ELF-1 (cell line): ENCODE measurements around the gene OR4K2.
"Not testable (repeated sequence)": the region's sequence is repeated elsewhere in the genome, so short reads cannot be mapped to it uniquely, and the experiment has no call there.

Experiments used
- DNase-seq: peaks from one replicate; pipeline ENCODE4 v3.0.0-alpha.2; 2016; ENCODE audit warnings: low read depth, low spot score

The OR4K2 gene, protein sequence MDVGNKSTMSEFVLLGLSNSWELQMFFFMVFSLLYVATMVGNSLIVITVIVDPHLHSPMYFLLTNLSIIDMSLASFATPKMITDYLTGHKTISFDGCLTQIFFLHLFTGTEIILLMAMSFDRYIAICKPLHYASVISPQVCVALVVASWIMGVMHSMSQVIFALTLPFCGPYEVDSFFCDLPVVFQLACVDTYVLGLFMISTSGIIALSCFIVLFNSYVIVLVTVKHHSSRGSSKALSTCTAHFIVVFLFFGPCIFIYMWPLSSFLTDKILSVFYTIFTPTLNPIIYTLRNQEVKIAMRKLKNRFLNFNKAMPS

GRCh38 chr14:19874842-19875241 lies at the start of gene OR4K2:
Gene OR4K2 (plus strand): TSS chr14:19875142. CDS start chr14:19876268, 1,126 bp downstream.
- no peak for DNase-seq

- not testable (repeated sequence) for DNase-seq
Observed at GRCh38 chr14:19827626-19828244, 47.2 kb upstream of the OR4K2 start.

DNA sequence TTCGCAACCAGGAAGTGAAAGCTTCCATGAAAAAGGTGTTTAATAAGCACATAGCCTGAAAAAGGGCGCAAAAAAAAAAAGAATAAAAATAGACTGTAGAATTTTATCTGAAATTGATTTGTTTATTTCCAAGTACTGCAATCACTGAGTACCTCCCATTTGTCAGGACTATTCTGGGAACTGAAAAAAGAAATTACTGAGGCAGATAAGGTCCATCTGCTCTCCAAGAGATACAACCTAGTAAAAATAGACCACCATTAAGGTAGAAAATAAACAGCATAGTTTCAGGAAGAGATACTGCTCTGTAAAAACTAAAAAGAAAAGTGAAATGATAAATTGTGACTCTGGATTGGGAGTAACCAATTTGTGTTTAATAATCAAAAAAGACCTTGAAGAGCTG lies 46.6 kb upstream of the OR4K2 start:
- no peak for DNase-seq

DNA sequence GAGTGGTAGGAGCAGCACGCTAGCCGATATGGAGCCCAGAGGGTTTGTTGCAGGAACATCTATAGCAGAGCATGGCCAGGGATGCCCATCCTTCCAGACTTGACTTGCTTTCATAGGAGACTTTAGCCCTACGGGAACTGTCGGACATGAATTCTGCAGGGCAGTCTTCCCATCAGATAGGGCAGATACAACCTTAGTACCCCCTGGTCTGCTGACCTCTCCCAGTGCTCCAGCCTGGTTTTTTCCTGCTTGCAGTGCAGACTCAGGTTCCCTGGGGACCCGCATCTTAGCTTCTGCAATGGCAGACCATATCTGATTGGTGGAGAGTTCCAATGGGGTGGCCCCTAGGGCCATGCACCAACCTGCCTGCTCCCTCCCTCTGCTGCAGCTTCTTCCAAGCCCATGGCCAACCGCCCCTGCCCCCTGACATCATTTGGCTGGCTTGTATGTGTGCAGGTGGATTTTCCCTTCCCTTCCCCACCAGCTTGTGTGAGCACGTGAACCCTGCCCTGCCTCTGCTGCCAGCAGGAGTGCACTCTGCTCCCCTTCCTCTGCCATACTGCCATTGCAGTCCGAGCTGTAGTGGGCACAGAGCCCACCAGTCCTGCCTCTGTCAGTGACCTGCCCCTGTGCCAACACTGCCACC lies 40.6 kb upstream of the OR4K2 start:
- not testable (repeated sequence) for DNase-seq

DNA sequence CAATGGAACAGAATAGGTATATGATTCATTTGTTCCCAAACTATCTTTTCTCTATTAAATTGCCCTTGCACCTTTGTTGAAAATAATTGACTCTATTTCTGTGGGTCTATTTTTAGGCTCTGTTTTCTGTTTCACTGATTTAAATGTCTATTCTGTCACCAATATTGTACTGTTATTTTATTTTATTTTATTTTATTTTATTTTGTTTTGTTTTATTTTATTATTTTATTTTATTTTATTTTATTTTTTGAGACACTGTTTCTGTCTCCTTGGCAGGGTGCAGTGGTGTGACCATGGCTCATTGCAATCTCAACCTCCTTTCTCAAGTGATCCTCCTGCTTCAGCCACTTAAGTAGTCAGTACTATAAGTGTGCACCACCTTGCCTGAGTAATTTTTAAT lies 36.5 kb upstream of the OR4K2 start:
- DNase-seq = no peak

- DNase-seq = no peak
Observed at GRCh38 chr14:19851365-19851764, 23.6 kb upstream of the OR4K2 start.

- DNase-seq = not testable (repeated sequence)
Observed at GRCh38 chr14:19866061-19866669, 8.8 kb upstream of the OR4K2 start.

- DNase-seq = no peak
Observed at GRCh38 chr14:19873178-19873577, 1.8 kb upstream of the OR4K2 start.

DNA sequence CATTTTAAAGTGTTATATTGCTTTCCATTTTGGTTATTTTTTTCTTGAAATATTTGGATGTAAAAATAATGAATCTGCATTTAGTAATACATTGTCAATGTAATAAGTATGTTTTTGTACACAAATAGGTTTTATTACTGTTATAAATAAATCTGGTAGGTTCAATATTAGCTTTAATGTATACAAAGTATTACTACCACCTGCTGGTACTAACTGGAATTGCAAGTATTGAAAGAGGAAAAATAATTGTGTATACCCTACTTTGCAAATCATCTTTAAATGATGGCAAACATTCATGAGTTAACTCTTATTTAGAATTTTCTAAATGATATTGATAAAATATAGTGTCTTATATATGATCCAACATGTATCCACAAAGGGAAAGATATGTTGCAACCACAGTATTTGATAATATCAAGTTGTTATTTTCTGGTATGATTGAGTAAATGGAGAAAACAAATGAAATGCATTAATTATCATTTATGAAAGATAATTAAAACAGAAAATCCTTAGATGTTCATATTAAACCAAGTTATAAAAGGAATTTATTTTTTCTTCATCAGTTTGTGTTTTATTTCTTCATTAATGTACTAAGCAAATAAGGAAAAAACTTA lies 3.2 kb downstream of the OR4K2 start:
- DNase-seq = no peak

DNA sequence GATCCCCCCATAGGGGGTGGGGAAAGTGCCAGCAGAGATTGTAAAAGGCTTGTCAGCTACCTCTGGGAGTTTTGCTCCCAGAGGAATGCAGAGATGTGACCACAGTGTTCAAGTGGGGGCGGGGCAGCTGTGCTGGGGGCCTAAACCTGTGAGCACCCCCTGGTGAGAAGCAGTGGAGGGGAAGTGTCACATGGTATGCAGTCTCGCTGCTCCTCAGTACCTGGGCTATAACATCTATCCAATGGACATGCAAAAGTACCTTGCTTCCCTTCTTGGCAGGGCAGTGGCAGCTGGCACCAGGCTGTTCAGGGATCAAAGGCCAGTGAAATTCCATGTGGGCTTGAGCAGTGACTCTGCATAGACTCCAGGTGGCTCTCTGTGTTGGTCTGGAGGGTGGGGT lies 20.3 kb downstream of the OR4K2 start:
- no peak for DNase-seq

- DNase-seq = no peak
Observed at GRCh38 chr14:19900999-19901398, 26.1 kb downstream of the OR4K2 start.

DNA sequence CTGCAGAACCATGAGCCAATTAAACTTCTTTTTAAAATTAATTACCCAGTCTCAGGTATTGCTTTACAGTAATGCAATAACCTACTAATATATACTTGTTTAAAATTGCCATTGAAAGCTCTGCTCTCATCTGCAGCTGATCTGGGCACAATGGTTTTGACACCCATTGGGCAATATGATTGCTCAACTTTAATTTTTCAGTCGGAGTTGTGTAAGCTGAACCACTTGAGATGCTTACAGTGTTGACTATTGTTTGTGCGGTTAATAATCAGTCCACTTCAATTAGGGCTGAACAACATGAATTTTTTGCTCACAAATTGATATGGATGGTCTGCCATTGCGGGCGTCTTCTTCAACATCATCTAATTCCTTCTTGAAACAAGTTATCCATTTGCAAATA lies 27.5 kb downstream of the OR4K2 start:
- no peak for DNase-seq

- DNase-seq = no peak
Observed at GRCh38 chr14:19906665-19907064, 31.7 kb downstream of the OR4K2 start.

DNA sequence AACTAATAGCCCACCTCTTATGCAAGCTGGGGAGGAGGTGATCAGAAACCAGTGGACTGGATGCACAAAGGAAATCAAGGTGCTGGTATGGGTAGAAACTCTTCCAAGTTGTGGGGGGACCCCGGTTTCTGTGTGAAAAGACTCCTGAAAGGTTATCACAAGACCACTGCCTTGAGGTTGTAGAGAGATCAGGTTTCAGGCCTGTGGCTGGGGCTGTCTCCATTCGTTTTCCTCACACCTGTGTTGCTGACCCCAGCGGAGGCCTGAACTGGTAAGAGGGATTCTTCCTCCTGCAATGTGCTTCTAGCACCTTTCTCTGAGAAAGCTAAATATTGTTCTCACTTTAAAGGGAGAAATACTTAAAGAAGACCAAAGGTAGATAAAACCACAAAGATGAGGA lies 36.2 kb downstream of the OR4K2 start:
- no peak for DNase-seq

DNA sequence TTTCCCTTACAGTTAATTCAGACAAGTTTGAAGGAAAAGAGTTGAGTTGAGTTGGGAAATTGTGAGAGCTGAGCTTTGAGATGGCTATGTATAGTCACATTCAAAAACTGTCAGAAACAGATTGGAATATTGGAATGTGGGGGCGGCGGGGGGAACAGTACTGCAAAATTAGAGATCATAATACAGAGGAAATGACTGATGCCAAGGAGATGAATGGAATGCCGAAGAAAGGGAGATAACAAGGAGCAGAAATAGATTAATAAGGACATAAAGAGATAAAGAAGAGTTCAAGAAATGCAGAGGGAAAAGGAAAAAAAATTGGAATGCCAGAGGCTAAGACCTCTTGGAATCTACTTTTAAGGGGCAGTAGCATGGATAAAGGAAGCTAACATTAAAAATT lies 42.3 kb downstream of the OR4K2 start:
- DNase-seq = no peak

DNA sequence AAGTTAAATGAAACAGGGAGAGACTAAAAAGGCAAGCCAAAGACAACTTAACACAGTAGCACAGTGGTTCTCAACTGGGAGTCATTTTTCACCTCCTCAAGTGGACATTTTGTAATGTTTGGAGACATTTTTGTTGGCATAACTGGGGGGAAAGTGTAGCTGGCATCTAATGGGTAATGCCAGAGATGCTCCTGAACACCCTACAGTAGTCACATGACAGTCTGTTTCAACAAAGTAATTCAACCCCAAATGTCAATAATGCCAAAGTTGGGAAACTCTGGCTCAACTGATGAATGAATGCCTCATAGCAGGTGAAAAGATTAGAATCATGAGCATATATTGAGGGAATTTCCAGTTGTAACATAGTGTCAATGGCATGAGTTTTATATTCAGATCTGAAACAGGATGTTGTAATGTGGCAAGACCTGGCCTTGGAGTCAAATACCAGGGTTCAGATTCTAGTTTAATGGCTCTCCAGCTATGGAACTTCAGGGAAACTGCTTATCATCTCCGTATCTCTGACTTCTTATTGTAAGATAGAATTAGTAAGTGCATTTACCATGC lies 43.1 kb downstream of the OR4K2 start:
- DNase-seq = no peak

- DNase-seq = no peak
Observed at GRCh38 chr14:19918553-19919264, 43.8 kb downstream of the OR4K2 start.

- no peak for DNase-seq
Observed at GRCh38 chr14:19920021-19920657, 45.2 kb downstream of the OR4K2 start, which contains the start of gene OR4K5. Gene OR4K5 (plus strand): TSS chr14:19920607. CDS start chr14:19920607, 0 bp downstream.

DNA sequence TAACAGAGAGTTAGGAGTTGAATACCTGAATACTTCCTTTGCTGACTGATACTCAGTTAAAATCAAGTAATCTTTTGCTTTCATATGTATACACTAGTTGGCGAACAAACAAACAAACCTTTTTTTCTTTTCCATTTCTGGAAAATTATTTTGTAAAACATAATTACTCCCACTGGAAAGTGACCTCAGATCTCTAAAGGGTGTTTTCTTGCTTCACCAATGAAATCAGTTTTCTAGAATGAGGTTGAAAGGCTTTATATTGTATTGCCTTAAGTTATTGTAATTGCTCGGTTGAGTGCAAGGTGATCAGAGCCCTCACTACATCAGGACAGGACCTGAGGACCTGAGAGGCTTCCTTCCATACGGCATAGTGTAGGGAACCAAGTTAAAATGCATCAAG lies 55.7 kb downstream of the OR4K2 start, which contains the start of gene OR4K1:
Gene OR4K1 (plus strand): TSS at position 301 of the 400 bp plus-strand sequence. CDS start 4,750 bp downstream, outside the sequence.
- DNase-seq = no peak
